ENCODE results near the gene SOCS6. TPM values are rescaled to one million over a fixed set of nuclear protein-coding genes. Genes with fewer than 3 reads are reported as not detected.

Gene SOCS6
- total and polyA plus RNA-seq, 8 donors: 4.4 to 56.7 (median 14.0) TPM

DNA sequence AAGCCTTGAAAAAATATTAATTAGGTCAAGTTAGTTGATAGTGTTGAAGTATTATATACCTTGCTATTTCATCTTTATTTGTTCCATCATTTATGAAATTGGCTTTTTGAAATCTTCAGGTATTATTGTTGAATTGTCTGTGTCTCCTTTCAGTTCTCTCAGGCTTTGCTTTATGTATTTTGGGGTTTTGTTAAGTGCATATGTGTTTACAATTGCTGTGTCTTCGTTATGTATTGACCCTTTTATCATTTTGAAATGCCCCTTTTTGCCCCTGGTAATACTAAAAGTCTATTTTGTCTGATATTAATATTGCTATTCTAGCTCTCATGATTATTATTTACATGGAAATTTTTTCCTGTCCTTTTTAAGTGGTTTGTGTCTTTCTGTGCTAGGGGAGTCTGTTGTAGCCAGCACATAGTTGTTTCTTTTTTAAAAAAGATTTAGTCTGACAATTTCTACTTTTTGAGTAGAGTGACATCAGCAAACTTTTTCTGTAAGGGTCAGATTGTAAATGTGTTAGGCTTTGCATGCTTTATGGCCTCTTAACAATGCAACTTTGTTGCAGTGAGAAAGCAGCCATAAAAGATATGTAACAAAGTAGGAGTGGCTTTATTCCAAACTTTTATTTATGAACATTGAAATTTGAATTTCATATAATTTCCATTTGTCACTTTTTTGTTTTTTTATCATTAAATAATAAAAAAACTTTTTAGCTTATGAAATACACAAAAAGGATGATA lies 19.9 kb downstream of the SOCS6 start:
- intact Hi-C loops (cut with DNase I; ENCODE audit: low total_unique reads): no loop called here
- Histone ChIP-seq H3K27me3 (no peaks in the 10 kb centered on the region), H3K4me1 (peaks cover 0 to 26% (median 6%) of the 10 kb centered on the region in 4 donors), H3K4me3 (no peak overlapping the region), H3K27ac (no peak overlapping the region), H3K36me3 (no peaks in the 10 kb centered on the region), H3K9me3 (no peaks in the 10 kb centered on the region)
- TF ChIP-seq POLR2AphosphoS5 (IDR thresholded peaks at IDR 0.05): no peak
- TF ChIP-seq POLR2A (IDR thresholded peaks at IDR 0.05): no peak
- TF ChIP-seq, protein P1, sequence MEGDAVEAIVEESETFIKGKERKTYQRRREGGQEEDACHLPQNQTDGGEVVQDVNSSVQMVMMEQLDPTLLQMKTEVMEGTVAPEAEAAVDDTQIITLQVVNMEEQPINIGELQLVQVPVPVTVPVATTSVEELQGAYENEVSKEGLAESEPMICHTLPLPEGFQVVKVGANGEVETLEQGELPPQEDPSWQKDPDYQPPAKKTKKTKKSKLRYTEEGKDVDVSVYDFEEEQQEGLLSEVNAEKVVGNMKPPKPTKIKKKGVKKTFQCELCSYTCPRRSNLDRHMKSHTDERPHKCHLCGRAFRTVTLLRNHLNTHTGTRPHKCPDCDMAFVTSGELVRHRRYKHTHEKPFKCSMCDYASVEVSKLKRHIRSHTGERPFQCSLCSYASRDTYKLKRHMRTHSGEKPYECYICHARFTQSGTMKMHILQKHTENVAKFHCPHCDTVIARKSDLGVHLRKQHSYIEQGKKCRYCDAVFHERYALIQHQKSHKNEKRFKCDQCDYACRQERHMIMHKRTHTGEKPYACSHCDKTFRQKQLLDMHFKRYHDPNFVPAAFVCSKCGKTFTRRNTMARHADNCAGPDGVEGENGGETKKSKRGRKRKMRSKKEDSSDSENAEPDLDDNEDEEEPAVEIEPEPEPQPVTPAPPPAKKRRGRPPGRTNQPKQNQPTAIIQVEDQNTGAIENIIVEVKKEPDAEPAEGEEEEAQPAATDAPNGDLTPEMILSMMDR (IDR thresholded peaks at IDR 0.05): no peak
- no peak for TF ChIP-seq EP300 (IDR thresholded peaks at IDR 0.05)
- DNase-seq: no peak
- WGBS, 5 donors: 79 to 98% (median 87%) methylated on average over 1 of the region's 1 CpG

DNA sequence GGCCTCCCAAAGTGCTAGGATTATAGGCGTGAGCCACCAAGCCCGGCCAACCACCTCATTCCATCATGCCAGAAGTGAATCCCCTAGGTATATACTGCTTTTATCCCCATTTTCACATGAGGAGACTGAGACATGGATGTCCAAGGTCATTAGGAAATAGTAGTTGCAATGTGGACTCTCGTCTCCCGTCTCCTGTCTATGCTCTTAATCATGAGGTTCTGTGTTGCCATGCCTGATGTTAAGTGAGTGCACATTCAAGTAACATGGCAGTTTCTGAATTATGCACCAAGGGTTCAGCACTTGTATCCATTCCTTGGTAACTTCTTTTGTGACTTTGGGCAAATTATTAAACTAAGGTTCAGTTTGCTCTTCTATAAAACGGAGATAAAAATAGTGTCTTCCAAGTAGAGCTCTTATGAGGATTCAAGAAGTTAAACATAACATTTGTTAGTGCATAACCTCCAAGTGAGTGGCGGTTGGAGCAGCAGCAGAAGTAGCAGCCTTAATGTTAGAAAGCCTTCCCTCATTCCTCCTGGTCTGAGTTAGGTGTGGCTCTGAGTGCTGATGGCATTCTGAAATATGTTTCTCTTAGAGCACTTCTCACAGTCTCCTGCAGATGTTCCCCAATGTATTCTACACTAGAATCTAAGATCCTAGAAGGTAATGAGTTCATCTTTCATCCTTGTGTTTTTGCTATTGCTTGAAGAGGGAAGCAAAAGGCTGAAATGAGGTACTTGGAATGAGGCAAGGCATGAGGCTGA lies 21.9 kb downstream of the SOCS6 start:
- no peak overlapping the region for H3K27ac ChIP-seq
- intact Hi-C loops (cut with DNase I; ENCODE audit: low total_unique reads): no loop called here
- no peak for DNase-seq
- no peak for TF ChIP-seq POLR2AphosphoS5 (IDR thresholded peaks at IDR 0.05)
- TF ChIP-seq, protein P1 (IDR thresholded peaks at IDR 0.05): no peak
- no peak for TF ChIP-seq EP300 (IDR thresholded peaks at IDR 0.05)
- no peaks in the 10 kb centered on the region for H3K9me3 ChIP-seq
- H3K4me3 ChIP-seq: no peak overlapping the region
- 81 to 88% (median 87%) methylated on average over 6 of the region's 6 CpGs for WGBS, 5 donors
- peaks cover 0 to 32% (median 16%) of the 10 kb centered on the region in 4 donors for H3K4me1 ChIP-seq
- no peaks in the 10 kb centered on the region for H3K27me3 ChIP-seq
- H3K36me3 ChIP-seq: no peaks in the 10 kb centered on the region

- peaks cover 0 to 35% (median 16%) of the 10 kb centered on the region in 4 donors for H3K4me1 ChIP-seq
- H3K9me3 ChIP-seq: no peaks in the 10 kb centered on the region
- H3K27ac ChIP-seq: no peak overlapping the region
- no peak overlapping the region for H3K4me3 ChIP-seq
- no peaks in the 10 kb centered on the region for H3K27me3 ChIP-seq
- intact Hi-C loops (cut with DNase I; ENCODE audit: low total_unique reads): no loop called here
- no peak for DNase-seq
- WGBS, 5 donors: 63 to 86% (median 79%) methylated on average over 2 of the region's 2 CpGs
- TF ChIP-seq POLR2A (IDR thresholded peaks at IDR 0.05) (no peak), EP300 (IDR thresholded peaks at IDR 0.05) (no peak), POLR2AphosphoS5 (IDR thresholded peaks at IDR 0.05) (no peak)
- TF ChIP-seq, protein P1 (IDR thresholded peaks at IDR 0.05): no peak
- H3K36me3 ChIP-seq: no peaks in the 10 kb centered on the region
Observed at GRCh38 chr18:70311726-70312125, 22.9 kb downstream of the SOCS6 start.

DNA sequence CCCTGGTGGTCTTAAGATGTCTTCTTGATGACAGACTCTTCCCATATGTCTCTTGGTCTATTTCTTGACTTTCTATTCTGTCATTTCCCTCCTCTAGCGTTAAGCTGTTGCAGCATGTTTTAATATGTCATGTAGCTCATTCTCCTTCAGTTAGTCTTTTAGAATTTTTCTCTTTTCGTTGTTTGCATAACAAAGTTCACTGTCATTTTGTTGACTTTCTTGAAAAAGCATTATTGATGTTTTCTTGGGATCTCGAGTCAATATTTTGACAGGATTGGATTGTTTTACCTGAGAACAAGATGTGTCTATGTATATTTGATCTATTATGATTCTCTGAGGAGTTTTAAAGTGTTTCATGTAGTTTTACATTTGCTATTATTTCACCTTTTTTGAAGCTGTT lies 24.8 kb downstream of the SOCS6 start:
- no peaks in the 10 kb centered on the region for H3K9me3 ChIP-seq
- no peaks in the 10 kb centered on the region for H3K36me3 ChIP-seq
- TF ChIP-seq, protein P1 (IDR thresholded peaks at IDR 0.05): no peak
- TF ChIP-seq POLR2A (IDR thresholded peaks at IDR 0.05) (no peak), EP300 (IDR thresholded peaks at IDR 0.05) (no peak), POLR2AphosphoS5 (IDR thresholded peaks at IDR 0.05) (no peak)
- no peak overlapping the region for H3K27ac ChIP-seq
- peaks cover 0 to 35% (median 16%) of the 10 kb centered on the region in 4 donors for H3K4me1 ChIP-seq
- H3K27me3 ChIP-seq: no peaks in the 10 kb centered on the region
- intact Hi-C loops (cut with DNase I; ENCODE audit: low total_unique reads): no loop called here
- DNase-seq: no peak
- WGBS, 5 donors: 78 to 88% (median 79%) methylated on average over 3 of the region's 3 CpGs
- no peak overlapping the region for H3K4me3 ChIP-seq
